COLO829 (cell line): Measurements from ENCODE around the gene ACTR3C.
"Not testable (repeated sequence)": the region's sequence is repeated elsewhere in the genome, so short reads cannot be mapped to it uniquely, and the experiment has no call there.

Source experiments
- DNase-seq: peaks from one replicate; pipeline ENCODE4 v3.0.0; 2012; ENCODE audit warnings: low spot score

ACTR3C gene

DNA sequence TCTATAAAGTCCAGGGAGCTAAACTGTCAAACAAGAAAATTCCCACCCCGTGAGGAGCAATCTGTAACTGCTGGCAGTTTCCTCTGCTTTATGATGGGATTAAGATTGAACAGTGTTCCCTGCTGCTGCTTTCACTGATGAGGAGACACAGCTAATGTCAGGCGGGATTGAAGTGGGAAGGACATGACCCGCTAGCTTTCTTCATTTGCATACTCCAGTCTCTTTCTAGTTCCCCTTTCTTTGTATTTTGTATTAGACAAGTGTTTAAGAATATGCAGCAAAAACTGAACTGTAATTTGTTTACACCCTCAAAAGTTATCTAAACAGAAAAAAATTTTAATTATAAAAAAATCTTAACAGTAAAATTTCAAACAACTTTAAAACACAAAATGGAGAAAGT, 40.2 kb downstream of the ACTR3C start:
- DNase-seq = not testable (repeated sequence)

DNA sequence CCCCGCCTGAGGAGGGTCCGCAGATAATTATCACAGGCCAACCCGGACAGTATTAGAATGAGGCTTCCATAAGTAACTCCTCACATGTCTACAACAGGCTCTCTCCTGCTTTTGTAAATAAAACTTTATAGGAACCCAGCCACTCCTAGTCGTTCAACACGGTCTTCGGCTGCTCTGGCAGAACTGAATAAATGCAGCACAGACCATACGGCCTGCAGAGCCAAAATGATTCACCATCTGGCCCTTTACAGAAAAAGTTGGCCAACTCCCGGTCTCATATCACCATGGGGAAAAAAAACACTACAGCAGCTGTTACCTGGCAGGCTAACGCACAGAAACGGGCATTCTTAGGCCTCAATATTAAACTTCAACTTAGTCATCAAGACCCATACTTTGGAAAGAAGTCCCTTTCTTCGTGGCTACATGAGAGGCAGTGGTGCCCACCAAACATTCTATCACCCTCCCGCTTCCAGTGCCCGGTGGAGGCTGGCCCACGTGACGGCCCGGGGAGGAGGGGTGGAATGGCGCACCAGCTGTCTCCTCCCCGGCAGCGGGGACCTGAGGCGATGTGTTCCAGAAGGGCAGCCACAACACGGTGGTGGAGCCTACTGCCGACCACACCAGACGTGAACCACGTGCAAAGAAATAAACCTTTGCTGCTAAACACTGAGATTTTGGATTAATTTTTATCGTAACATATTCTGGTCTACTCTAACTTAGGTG, 41.5 kb downstream of the ACTR3C start:
- not testable (repeated sequence) for DNase-seq

DNA sequence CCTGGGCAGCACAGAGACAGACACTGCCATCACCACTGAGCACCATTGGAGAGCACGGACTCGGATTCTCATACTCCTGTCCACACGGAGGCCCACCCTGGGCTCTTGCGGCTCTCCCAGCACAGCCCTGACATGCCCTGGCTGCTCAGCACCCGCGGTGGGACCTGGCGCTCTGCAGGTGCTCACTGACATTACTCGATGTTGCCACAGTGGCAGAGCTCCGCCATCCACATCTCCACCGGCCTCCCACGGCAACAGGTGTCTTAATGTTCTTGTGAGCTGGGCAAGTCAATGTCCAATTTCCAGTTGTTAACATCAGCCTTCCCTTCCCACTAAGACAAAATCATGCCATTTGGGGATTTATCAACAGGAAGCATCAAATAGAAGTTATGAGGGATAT, 45.0 kb downstream of the ACTR3C start:
- not testable (repeated sequence) for DNase-seq

DNA sequence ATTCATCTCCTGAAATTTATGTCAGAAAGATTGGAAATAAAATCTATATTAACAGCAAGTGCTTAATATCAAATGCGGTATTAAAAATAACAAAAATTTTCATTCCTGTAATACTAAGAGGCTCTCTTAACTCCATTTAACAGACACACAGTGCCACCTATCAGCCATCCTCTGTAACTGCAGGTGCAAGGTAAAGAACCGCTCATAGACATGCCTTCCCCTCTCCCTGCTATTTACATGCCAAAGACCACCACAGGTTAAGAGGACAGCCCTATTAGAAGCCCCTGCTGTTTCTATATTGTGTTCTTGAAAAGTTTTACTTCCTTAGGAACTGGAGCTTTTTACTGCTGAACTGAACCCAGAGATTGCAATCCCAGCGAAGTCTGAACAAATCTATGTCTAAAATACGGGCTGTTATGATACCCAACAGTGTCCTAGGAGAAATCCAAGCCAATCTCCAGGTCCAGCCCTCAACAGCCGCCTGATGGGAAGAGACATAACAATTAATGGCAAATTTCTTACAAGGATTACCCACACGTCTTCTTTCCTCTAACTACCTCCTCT, 47.1 kb downstream of the ACTR3C start:
- peak; percentile 13 for DNase-seq

DNA sequence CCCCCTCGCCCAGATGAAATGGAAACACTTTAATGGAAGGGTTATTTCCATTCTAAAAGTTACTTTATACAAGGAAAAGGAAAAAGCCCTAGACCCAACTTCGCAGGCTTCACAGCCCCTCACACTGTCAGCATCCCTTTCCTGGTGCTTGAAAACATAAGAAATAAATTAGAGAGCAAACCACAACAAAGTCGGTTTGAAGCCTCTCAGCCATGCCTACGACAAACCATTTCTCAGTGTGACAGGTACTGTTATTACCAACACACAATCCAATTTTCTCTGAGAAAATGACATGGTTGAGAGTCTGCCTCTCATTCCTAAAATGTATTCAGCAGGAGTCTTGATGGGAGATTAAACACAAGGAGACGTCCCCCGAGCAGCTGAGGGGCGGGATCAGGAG, 51.4 kb downstream of the ACTR3C start:
- DNase-seq = not testable (repeated sequence)

DNA sequence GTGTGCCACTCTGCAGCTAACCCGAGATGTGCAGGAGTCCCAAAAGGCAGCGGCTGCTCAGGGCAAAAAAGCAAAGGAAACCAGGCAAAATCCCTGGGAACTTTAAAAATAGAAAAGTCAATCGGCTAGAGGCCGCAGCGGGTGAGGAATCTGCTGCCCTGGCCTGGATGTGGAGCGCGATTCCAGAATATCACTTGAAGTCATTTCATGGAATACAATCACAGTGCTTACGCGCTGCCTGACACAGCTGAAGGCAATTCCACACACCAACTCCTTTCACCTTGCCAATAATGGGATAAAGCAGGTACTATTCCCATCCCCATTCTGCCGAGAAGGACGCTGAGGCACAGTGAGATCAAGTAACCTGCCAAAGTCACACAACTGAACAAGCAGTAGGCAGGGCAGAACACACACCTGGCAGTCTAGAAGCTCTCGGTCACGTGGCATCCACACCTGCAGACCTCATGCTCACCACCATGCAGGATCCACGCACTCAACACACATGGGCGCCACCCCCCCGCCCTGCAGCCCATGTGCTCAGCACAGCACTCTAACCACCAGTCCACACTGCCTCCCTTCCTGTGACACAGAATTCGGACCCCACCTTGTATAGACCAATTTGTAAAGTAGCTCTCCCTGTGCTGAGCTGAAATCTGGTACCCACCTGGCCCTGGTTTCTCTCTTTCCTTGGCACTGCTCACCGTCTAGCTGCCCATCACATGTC, 53.1 kb downstream of the ACTR3C start:
- not testable (repeated sequence) for DNase-seq

DNA sequence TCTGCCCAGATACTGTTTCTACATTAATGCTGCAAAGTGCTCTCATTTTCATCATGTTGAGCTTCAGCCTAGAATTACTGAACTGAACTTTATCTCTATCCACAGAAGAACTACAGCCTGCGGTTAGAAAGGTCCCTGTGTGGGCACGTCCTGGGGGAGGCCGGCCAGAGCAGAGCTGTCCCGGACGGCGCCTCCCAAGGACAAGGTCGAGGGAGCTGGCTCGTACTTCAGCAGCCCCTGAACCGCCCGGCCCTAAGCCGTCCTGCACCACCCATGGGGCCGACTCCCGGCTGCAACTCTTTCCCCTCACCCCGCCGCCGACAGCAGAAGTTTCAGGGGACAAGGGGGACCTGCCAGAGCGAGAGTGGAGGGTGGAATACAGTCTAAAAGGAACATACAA, 54.5 kb downstream of the ACTR3C start:
- DNase-seq = not testable (repeated sequence)

DNA sequence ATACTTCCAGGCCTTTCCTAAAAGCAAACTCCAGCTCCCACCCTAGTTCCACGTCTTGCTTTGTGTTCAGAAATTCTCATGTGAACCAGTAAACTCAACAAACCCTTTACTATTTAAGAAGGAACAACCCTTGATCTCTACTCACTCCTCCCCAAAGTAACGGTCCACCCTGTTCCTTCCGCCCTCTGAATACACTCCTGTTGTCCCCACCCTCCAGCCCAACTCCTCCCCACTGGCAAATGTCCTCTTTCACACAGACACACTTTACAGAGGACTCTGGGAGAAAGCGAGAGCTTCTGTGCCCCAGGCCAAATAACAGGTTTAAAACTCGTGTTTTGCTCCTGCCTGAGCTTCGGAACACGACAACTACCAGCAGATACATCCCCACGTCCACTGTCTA, 55.1 kb downstream of the ACTR3C start:
- DNase-seq = not testable (repeated sequence)

DNA sequence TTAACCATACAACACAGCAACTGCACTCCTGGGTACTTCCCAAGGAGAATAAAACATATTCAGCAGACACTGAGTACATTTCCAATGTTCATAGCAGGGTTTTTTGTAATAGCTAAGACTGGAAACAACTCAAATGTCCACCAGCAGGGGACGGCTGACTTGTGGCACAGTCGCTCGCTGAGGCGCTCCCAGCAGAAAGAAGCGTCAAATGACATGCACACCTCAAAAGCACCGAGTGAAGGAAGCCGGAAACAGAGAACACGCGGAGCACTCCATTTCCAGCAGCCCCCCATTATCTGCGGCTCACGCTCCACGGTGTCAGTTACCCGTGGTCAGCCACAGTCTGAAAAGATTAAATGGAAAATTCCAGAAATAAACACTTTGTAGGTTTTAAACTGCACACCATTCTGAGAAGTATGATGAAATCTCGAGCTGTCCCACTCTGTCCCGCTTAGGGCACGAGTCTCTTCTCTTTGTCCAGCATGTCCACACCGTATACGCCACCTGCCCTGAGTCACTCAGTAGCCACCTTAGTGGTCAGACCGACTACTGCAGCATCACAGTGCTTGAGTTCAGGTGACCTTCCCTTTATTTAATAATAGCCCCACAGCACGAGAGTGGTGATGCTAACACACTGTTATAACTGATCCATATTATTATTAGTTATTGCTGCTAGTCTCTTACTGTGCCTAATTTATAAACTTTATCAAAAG, 56.2 kb downstream of the ACTR3C start:
- not testable (repeated sequence) for DNase-seq

DNA sequence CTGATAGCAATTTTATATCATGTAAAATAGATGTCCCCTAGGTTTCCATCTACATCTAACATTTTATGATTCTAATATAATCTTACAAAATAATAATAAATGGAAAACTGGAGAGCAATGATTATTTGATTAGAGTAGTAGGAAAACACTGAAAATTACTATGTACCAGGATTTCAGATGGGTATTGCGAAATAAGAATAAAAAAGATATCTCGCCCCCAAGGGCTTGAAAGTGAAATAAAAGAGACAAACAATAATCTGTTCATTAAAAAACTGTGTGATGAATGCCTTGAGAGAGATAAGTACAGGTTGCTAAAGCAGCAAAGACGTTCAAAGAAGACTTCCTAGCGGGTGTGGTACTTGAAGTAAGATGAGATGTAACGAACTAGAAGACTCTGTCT, 60.7 kb downstream of the ACTR3C start:
- DNase-seq = not testable (repeated sequence)

DNA sequence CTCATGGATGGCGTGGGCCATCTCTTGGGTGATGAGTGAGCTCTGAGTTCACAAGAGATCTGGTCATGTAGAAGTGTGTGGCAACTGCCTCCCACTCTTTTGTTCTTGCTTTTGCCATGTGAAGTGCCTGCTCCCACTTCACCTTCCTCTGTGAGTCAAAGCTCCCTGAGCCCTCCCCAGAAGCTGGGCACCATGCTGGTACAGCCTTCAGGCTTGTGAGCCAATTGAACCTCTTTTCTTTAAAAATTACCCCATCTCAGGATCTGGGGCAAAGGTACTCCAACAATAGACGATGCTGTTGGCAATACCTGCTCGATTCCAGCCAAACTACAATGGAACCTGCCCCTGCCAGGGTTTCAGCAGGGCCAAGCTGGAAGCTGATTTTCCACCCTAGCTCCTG, 75.6 kb downstream of the ACTR3C start:
- DNase-seq = not testable (repeated sequence)

DNA sequence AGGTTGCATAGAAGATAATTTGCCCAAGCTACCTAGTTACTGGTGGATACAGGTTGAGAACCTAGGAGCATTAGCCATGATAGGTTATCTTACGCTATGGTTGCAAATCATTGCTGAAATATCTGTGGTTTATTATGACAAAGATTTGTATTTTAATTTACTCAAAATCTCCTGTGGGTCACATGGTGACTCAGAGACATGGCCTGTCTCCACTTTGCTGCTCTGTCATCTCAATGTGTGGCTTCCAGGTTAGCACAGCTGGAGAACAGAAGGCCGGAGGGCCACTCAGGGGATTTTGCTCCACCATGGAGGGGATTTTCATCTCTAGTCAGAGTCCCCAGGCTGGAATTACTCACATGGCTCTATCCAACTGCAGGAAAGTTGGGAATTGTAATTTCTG, 78.1 kb downstream of the ACTR3C start:
- DNase-seq = not testable (repeated sequence)

DNA sequence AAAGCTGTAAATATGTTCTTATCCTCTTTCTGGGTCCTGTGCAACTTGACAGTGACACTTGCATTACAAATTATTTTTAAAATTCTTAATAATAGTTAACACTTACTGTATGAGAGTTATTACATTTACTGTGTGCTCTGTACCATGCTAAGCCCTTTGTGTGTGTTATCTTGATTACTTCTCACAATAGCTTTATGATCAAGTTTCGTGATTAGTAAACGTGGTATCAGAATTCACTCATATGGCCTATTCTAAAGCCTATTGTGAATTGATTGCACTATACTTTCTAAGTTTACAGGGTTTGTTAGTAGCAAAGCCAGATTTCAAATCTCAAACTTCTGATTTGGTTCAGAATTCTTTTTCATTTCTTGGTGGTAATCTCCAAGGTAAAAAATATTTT, 80.4 kb downstream of the ACTR3C start:
- DNase-seq = not testable (repeated sequence)

DNA sequence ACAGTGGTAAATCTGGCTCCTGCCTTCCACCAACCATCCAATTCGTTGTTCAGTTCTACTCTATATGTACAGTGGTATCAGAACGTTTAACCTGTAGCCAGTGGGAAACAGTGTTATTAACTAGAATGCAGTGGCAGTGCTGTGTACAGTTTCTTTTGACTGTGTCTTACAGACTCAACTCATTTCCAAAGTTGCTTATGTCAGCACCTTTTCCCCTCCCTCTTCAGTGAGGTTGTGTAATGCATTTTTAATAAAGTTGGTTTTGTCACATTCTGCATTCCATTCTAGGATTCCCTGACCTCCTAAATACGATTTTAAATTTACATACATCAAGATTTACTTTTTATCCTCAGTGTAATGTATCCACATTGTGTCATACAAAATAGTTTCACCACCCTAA, 97.9 kb downstream of the ACTR3C start:
- DNase-seq = not testable (repeated sequence)

DNA sequence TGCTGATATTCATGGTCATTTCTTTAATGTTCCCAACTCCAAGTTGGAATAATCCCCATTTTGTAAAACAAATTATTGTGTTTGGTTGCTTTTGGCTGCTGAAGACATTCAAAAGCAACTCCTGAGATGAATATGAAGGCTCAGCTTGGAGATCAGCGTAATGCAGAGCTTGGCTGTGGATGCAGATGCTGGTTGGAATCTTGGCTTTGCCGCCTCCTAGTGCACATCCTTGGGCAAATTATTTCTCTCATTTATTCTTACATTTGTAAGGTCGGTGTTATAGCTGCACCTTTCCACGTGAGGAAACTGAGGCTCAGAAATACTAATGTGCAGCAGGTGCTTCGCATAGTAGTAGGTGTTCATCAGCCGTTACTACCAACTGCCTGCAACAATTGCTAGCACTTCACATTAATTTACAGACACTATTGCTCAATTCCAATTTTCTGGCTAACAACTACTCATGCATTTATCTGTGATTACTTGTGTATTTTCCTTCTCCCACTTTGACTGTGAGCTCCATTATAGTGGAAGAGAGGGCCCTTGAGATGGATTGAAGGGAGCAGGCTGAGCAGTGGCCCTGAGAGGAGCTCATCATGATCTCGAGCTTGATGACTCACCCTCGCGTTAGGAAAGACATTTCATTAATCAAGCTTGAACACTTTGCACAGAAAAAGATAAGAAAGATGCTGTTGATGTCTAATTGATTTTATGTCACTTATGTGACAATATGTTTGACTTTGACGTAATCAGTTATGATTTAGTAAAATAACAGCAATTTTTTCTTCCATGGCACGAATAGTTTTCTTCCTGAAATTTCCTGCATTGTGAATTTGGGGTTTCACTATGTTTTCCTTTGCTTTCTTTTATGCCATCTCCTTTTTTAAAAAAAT, 101.0 kb downstream of the ACTR3C start:
- not testable (repeated sequence) for DNase-seq

DNA sequence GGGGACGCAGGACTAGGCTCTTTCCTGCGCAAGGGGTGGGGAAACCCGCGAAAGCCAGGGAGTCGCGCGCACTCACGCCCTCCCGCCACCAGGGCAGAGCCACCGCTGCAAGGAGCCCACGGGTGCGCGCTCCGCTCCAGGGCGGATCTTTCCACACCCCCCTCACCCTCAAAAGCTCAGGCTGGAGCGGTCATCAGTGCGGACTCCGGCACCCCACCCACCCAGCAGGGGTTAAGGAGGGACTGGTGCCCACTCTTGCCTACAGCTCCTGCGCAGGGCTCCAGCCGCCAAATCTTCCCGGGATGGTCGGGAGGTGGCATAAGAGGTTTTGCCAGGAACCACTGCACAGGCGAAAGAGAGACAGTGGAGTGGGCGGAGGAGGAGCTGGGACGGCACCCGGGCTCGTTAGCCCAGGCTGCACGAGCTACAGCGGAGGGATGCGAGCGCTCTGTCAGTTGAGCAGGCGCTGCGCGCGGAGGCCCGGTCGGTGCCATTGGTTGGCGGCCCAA, 102.6 kb downstream of the ACTR3C start:
- not testable (repeated sequence) for DNase-seq

DNA sequence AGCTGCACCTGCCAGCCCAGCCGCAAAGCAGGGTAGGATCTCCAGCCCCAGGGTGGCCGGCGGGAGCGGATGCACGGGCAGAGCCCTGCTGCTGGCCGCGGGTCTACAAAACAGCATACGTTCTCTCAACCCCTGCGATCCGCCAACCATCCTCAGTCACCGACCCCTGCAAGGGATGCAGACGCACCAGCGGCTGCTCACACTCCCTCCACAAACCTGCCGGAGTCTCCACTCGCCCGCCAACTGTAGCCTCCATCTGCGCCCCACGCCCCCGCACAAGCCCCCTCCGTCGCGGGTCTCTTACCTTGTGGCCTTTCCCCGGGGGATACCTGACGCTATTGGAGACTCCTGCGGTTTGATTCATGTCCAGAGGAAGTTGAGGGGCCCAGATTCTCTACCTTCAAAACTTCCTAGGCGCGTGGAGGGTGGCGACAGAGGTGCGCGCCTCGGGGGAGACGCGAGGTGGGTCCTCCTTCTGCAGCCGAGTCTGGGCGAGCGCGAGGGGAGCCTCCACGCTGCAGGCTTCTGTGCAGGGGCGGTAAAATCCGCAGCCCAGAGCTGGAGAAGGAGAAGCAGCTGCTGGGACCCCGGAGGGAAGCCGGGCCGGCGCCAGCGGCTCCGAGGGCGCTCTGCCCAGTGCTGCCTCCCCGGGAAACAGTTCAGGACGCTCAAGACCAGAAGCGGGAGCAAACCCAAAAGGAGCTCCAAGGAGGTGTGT, 103.2 kb downstream of the ACTR3C start:
- DNase-seq = not testable (repeated sequence)

DNA sequence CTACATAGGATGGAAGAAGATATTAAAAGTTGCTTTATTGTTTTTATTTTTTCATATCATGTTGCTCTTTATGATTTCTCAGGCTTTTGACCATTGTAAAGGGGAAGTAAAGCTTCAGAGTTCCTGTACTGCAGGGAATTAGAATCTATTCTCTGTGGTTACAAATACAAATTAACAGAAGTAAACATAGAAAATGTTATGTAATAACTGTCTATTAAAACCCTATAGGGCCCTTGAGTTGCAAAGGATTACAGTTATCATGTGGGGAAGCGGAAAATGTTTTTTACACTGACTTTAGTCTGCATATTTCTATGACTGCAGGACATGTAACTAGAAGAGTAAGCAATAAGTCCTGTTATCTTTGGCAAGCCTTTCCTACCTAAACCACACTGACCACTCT, 116.5 kb downstream of the ACTR3C start:
- not testable (repeated sequence) for DNase-seq

DNA sequence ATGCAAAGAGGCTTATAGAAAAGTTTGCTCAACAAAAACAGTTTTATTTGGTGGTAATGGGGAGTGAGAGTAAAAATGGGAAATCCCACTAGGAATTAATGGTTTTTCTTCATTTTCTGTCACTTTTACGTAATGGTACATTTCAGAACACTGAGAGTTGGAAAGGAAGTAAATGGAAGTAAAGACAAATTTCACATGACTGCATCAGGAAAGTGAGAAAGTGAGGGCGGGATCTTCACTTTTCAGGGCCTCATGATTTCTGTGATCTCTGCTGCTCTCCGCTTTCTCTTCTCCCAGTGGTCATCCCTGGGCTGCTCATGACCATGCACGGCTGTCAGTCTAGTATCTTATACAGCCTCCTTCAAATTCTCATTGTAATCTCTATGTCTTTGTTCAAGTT, 117.5 kb downstream of the ACTR3C start:
- DNase-seq = not testable (repeated sequence)

DNA sequence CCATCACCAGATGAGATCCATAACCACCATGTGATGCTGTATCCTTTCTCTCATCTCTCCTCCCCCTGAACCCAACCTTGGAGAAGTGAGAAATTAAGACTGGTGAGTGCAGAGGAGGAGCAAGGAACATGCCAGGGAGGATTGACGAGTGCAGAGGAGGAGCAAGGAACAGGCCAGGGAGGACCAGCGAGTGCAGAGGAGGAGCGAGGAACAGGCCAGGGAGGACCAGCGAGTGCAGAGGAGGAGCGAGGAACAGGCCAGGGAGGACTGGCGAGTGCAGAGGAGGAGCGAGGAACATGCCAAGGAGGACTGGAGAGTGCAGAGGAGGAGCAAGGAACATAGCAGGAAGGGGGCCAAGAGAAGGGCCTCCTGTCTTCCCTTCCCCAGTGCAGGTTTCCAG, 118.8 kb downstream of the ACTR3C start:
- not testable (repeated sequence) for DNase-seq

DNA sequence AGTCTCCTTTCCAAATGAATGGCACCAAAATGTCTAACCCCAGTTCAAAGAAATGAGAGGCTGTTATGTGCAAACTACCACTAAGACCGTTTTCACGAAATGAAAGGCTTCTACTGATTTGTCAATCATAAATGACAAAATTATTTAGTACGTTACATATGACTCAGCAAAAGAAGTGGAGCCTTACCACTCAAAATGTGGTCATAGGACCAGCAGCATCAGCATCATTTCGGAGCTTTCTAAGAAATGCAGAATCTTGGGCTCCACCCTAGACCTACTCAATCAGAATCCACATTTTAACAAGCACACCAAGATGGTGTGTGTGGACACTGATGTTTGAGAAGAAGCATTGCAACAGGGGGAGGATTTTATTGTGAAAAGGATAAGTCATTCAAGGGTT, 120.5 kb downstream of the ACTR3C start:
- DNase-seq = not testable (repeated sequence)
